GM18909 (cell line): ENCODE data around the gene ALAS1.

ENCODE experiments used
- ATAC-seq: cut with Tn5 transposase; IDR thresholded peaks from one replicate; pipeline ENCODE4 v1.9.1; 2021; ENCODE audit warnings: mild to moderate bottlenecking; ENCODE audit not compliant: unreplicated experiment, poor library complexity

ALAS1 gene

GRCh38 chr3:52246728-52247408, 48.9 kb downstream of the ALAS1 start:
- ATAC-seq: no peak

- ATAC-seq: no peak
Measured at GRCh38 chr3:52247409-52248164, 49.6 kb downstream of the ALAS1 start.

DNA sequence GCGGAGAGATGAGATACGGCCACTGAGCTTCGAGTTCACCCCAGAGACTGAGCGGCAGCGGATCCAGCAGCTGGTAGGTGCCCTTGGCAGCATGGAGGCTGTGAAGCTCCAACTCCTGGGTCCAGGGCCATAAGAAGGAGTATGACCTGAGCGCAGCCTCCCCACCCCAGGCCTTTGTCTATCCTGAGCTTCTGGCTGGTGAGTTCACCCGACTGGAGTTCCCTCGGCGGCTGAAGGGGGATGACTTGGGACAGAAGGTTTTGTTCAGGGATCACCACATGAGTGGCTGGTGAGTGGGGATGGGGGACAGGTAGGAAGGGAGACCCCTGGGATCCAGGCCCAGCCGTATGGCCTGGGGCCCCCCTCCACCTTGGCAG, 50.2 kb downstream of the ALAS1 start:
- ATAC-seq: no peak

DNA sequence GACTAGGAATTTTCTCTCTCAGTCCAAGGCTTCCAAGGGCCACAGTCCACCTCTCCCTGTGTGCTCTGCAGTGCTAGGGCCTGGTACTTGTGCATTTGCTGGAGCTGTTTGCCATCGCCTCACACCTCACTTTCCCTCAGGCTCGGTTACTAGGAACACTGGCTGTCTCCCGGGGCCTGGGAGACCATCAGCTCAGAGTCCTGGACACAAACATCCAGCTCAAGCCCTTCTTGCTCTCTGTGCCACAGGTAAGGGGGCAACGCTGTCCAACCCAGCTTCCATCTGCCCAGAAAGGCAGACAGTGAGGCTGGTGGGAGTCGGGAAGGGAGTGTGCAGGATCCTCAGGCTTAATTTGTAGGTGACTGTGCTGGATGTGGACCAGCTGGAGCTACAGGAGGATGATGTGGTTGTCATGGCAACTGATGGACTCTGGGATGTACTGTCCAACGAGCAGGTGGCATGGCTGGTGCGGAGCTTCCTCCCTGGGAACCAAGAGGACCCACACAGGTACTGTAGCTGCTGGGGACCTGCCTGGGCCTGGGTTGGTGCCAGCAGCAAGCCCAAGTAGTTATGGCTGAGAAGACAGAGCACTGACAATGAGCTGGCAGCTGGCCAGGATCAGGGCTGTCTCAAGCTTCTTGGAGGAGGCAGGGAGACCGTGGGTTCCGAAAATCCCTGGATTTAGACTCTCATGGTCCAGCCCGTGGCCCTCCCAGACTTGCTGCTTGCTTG, 51.0 kb downstream of the ALAS1 start:
- ATAC-seq: no peak

- no peak for ATAC-seq
Measured at GRCh38 chr3:52249683-52250082, 51.7 kb downstream of the ALAS1 start.

DNA sequence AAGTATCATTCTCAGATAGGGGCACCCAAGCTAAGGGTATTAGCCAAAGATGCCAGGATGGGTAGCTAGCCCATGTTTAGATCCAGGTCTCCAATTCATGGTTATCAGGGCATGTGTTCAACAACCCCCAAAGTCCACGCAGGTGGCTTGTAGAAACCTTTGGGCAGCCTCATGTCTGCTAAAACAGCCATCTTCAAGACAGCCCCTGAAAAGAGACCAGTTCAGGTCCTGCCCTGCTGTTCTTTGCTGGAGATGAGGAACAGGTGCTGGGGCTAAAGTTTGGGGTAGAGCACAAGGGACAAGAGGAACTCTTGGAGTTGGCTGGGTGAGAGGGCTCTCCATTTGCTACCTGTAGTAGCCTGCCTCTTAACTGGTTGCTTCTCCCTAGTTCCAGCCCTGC, 52.2 kb downstream of the ALAS1 start:
- ATAC-seq: no peak

- peak; percentile 90 for ATAC-seq
Measured at GRCh38 chr3:52253314-52254304, 55.6 kb downstream of the ALAS1 start.

- no peak for ATAC-seq
Measured at GRCh38 chr3:52254608-52255007, 56.6 kb downstream of the ALAS1 start.

- no peak for ATAC-seq
Measured at GRCh38 chr3:52256159-52256558, 58.2 kb downstream of the ALAS1 start.

GRCh38 chr3:52256622-52257021, 58.7 kb downstream of the ALAS1 start:
- ATAC-seq: no peak

- no peak for ATAC-seq
Measured at GRCh38 chr3:52257911-52258310, 60.0 kb downstream of the ALAS1 start.

DNA sequence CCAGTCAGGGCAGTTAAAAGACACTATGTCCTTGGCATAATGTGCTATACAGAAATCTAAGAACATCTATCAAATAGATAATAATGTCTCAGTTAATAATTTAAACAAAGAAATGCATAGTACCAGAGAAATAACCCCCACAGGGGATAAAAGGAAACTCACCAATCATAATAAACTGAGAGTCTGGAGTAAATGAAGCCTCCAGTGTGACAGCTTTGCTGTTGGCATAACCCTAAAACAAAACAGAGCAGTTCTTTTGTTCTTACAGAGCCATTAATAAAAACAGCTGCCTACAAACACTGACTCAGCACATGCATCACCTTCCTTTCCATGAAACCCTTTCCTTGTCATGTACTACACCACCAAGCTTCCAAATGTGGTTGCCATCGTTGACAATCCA, 61.1 kb downstream of the ALAS1 start:
- ATAC-seq: no peak

GRCh38 chr3:52259448-52259847, 61.5 kb downstream of the ALAS1 start:
- ATAC-seq: no peak

GRCh38 chr3:52262447-52262846, 64.5 kb downstream of the ALAS1 start:
- ATAC-seq: no peak
